Adrenal gland (tissue), 12 donors: ENCODE measurements around the gene LOXHD1. TPM values are rescaled to one million over a fixed set of nuclear protein-coding genes. Genes with fewer than 3 reads are reported as not detected.

Source experiments
- DNase-seq, 7 donors: peaks; one replicate each; pipeline ENCODE4 v3.0.0-alpha.2; 2019 to 2020
- H3K27ac ChIP-seq, 5 donors: fragments of 200-600 bp; sonication (generic) in 4 of 5; 1 replicate in 3 of 5; 2 replicates in 2 of 5; pipeline versions ENCODE4 v1.5.1 to v1.8.0; 2016 to 2020; ENCODE audit warnings: mild to moderate bottlenecking in 1 of 5
- H3K27me3 ChIP-seq: fragments of 200-600 bp; 2 replicates; pipeline ENCODE4 v1.8.0; 2021
- H3K36me3 ChIP-seq, 2 donors: fragments of 200-600 bp; replicated peaks in 1 of 2; 1 replicate in 1 of 2; 2 replicates in 1 of 2; pipeline versions ENCODE4 v1.5.1 to v1.8.0; 2018 to 2022
- H3K4me1 ChIP-seq, 2 donors: fragments of 200-600 bp; replicated peaks in 1 of 2; 1 replicate in 1 of 2; 2 replicates in 1 of 2; pipeline versions ENCODE4 v1.5.1 to v1.8.0; 2018 to 2021
- H3K4me3 ChIP-seq, 4 donors: fragments of 200-600 bp; sonication (generic) in 3 of 4; one replicate each; pipeline ENCODE4 v1.5.1; 2016 to 2018
- H3K9me3 ChIP-seq, 3 donors: fragments of 200-600 bp; sonication (generic) in 1 of 3; replicated peaks in 1 of 3; 1 replicate in 2 of 3; 2 replicates in 1 of 3; pipeline versions ENCODE4 v1.5.1 to v1.8.0; 2016 to 2021
- POLR2A ChIP-seq, 2 donors: fragments of 450-650 bp; IDR thresholded peaks; one replicate each; pipeline ENCODE4 v1.6.1; 2017; ENCODE audit warnings: antibody characterized with exemption in 2 of 2, mild to moderate bottlenecking in 2 of 2, moderate library complexity in 1 of 2
- WGBS, 4 donors: extraction: QIAGEN DNeasy Blood & Tissue Kit in 2 of 4; methylation state at CpG; one replicate each; pipeline versions ENCODE4 v1.1.5 to v1.1.7; 2013 to 2017; 5-methylcytosine and 5-hydroxymethylcytosine counted together
- intact Hi-C, 2 donors: fragments of 100-400 bp; cut with DNase I; formaldehyde crosslinking; loops; one replicate each; pipeline versions ENCODE4 v1.14.1 to v1.15.0; 2022 to 2023
- polyA plus RNA-seq, 3 donors: library from polyadenylated mRNA; stranded (reverse); fragments of 200-250 nt in 2 of 3; fragments of 350-450 nt in 1 of 3; fragmentation: Illumina TruSeq in 1 of 3; extraction: RNeasy Lipid Tissue Mini Kit (QIAGEN cat#74804) in 1 of 3; gene quantifications; one replicate each; pipeline ENCODE4 v1.2.3, GENCODE V29; 2013 to 2014
- total RNA-seq, 9 donors: library from RNA; depleted of rRNA in 4 of 9; stranded (reverse); fragments of >200 nt in 4 of 9; fragments of 120-200 nt in 1 of 9; fragmentation: NEBNext Ultra II Directional in 1 of 9; extraction: Animal tissue kit (Norgen Biotek cat#: 25700) in 1 of 9; gene quantifications; one replicate each; pipeline versions ENCODE4 v1.1.0 to v1.2.4, GENCODE V29; 2013 to 2023
- TF ChIP-seq, protein P1 (sequence below), 6 experiments: fragments of 450-650 bp in 4 of 6; fragments of 200-600 bp in 2 of 6; sonication (generic) in 1 of 6; IDR thresholded peaks; 1 replicate in 5 of 6; 2 replicates in 1 of 6; pipeline versions ENCODE4 v1.5.1 to v1.8.0; 2016 to 2021; ENCODE audit warnings: antibody characterized with exemption in 6 of 6, mild to moderate bottlenecking in 2 of 6, moderate library complexity in 1 of 6
- donor health status: healthy with polysubstance abuse.
- donor health status: Bipolar disorder and iron deficiency.
- donor health status: DM: yes; HTN: yes; CAD: no.
- donor health status: DM: no; HTN: no; CAD: no.
- donor health status: DM: no; HTN: no; CAD: no.
- donor health status: DM: yes; HTN: yes; CAD: no.

The LOXHD1 gene
- total and polyA plus RNA-seq, 12 donors: 0.08 to 0.30 (median 0.16) TPM; not detected in 7

- WGBS, 4 donors: 75 to 100% (median 80%) methylated on average over 1 to 3 of the region's 3 CpGs
- no peaks in the 10 kb centered on the region for H3K27me3 ChIP-seq
- intact Hi-C loops: loop anchor here in 1 of 2 donors (10.0 kb wide), 1 partner anchor 77 kb away; the partner anchor contains the start of gene ST8SIA5
Observed at GRCh38 chr18:46678041-46678440, 21.0 kb upstream of the LOXHD1 start.

GRCh38 chr18:46677611-46678010 is 20.6 kb upstream of the LOXHD1 start:
- H3K36me3 ChIP-seq: no peaks in the 10 kb centered on the region
- H3K27me3 ChIP-seq: no peaks in the 10 kb centered on the region
- peak in 6 of 7 donors; percentile 16 to 58 (median 32) for DNase-seq
- TF ChIP-seq, protein P1, sequence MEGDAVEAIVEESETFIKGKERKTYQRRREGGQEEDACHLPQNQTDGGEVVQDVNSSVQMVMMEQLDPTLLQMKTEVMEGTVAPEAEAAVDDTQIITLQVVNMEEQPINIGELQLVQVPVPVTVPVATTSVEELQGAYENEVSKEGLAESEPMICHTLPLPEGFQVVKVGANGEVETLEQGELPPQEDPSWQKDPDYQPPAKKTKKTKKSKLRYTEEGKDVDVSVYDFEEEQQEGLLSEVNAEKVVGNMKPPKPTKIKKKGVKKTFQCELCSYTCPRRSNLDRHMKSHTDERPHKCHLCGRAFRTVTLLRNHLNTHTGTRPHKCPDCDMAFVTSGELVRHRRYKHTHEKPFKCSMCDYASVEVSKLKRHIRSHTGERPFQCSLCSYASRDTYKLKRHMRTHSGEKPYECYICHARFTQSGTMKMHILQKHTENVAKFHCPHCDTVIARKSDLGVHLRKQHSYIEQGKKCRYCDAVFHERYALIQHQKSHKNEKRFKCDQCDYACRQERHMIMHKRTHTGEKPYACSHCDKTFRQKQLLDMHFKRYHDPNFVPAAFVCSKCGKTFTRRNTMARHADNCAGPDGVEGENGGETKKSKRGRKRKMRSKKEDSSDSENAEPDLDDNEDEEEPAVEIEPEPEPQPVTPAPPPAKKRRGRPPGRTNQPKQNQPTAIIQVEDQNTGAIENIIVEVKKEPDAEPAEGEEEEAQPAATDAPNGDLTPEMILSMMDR (IDR thresholded peaks at IDR 0.05): peak in 2 of 6 experiments; percentile 14 to 15
- TF ChIP-seq POLR2A (IDR thresholded peaks at IDR 0.05): no peak
- H3K4me3 ChIP-seq: no peak overlapping the region
- H3K9me3 ChIP-seq: no peaks in the 10 kb centered on the region
- H3K27ac ChIP-seq: peak overlapping the region in 1 of 5 donors; percentile 88
- WGBS, 4 donors: 77 to 100% (median 89%) methylated on average over 1 to 2 of the region's 2 CpGs
- peaks cover 5 to 20% of the 10 kb centered on the region in 2 donors for H3K4me1 ChIP-seq
- intact Hi-C loops: loop anchor here in 1 of 2 donors (10.0 kb wide), 1 partner anchor 77 kb away; the partner anchor contains the start of gene ST8SIA5

More at GRCh38 chr18:46678041-46678440, 21.0 kb upstream of the LOXHD1 start:
- Histone ChIP-seq H3K36me3 (no peaks in the 10 kb centered on the region), H3K4me3 (no peak overlapping the region), H3K4me1 (peaks cover 5 to 17% of the 10 kb centered on the region in 2 donors), H3K27ac (peak overlapping the region in 1 of 5 donors; percentile 88), H3K9me3 (no peaks in the 10 kb centered on the region)
- TF ChIP-seq, protein P1 (IDR thresholded peaks at IDR 0.05): no peak
- no peak for TF ChIP-seq POLR2A (IDR thresholded peaks at IDR 0.05)
- DNase-seq: no peak

GRCh38 chr18:46676182-46676835 is 19.3 kb upstream of the LOXHD1 start:
- 32 to 39% (median 34%) methylated on average over 15 of the region's 15 CpGs for WGBS, 4 donors
- Histone ChIP-seq H3K27ac (peak overlapping the region in 4 of 5 donors; percentile 30 to 88 (median 69)), H3K36me3 (no peaks in the 10 kb centered on the region), H3K9me3 (no peaks in the 10 kb centered on the region), H3K4me1 (peaks cover 5 to 23% of the 10 kb centered on the region in 2 donors), H3K27me3 (no peaks in the 10 kb centered on the region), H3K4me3 (peak overlapping the region in 1 of 4 donors; percentile 7)
- DNase-seq: peak; percentile 74 to 93 (median 90)
- TF ChIP-seq, protein P1 (IDR thresholded peaks at IDR 0.05): no peak
- peak in 1 of 2 donors; percentile 56 for TF ChIP-seq POLR2A (IDR thresholded peaks at IDR 0.05)
- intact Hi-C loops: loop anchor here in 1 of 2 donors (10.0 kb wide), 1 partner anchor 78 kb away; the partner anchor contains the start of gene ST8SIA5

DNA sequence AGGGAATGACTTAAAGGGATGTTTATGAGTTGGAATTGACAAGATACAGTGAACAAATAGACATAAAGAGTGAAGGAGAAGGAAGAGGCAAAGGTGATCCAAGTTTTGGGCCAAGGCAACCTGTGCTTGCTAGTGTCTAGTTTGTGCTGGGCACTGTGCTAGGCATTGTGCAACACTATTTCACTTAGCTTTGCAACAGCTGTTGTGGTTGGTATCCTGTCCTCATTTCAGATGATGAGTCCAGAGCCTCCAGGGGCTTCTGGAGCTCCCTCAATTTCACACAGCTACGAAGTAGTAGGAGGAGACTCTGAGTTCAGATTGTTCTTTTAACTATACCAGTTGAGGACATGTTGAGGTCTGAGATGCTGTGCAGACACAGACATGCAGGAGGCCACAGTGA is 18.1 kb upstream of the LOXHD1 start:
- no peak for TF ChIP-seq POLR2A (IDR thresholded peaks at IDR 0.05)
- TF ChIP-seq, protein P1 (IDR thresholded peaks at IDR 0.05): no peak
- H3K9me3 ChIP-seq: no peaks in the 10 kb centered on the region
- H3K4me1 ChIP-seq: peaks cover 5 to 23% of the 10 kb centered on the region in 2 donors
- intact Hi-C loops: loop anchor here in 1 of 2 donors (10.0 kb wide), 1 partner anchor 80 kb away; the partner anchor contains the start of gene ST8SIA5
- DNase-seq: no peak
- H3K27ac ChIP-seq: no peak overlapping the region
- no peaks in the 10 kb centered on the region for H3K36me3 ChIP-seq
- H3K4me3 ChIP-seq: no peak overlapping the region
- WGBS, 4 donors: 75 to 93% (median 80%) methylated on average over 1 of the region's 1 CpG
- no peaks in the 10 kb centered on the region for H3K27me3 ChIP-seq
